DMS114 treated with DMSO at 0.1 percent for 48 hours (cell line): ENCODE results near the gene ZNF407.

ENCODE experiments used
- DNase-seq: peaks from one replicate; lab custom pipeline; 2025; ENCODE audit not compliant: unreplicated experiment; lab: John Stamatoyannopoulos, UW

Gene ZNF407

DNA sequence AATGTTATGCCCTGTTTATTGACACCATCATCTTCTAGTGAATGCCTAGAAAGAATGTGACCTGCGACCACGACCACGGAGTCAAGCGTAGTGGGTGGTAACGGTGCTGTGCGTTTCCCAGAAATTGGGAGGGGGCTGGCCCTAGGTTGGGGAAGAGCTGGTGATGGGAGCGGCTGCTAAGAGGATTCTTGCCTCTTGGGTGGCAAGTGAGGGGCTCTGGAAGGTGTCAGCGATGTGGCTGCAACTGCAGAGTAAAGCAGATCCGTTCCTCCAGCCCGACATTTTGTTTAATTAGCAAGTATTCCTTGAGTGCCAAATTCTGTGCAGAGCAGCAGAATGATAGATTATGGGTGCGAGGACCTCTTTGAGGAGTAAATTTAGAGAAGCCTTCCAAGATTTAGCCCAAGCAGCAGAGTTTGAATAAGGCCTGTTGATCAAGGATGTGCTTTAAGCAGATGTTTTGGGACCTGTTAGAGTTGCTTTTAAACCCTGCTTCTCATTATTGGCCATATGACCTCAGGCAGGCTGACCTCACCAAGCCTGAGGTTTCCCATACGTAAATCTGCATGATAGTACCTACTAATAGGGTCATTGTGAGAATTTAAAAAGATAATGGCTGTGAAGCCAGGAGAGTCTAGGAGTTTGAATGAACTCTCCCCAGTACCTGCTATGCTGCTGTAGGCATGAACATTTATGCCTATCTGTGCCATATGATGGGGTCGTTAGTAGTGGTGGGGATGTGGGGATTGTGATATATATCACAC is 323.6 kb downstream of the ZNF407 start:
- no peak for DNase-seq

DNA sequence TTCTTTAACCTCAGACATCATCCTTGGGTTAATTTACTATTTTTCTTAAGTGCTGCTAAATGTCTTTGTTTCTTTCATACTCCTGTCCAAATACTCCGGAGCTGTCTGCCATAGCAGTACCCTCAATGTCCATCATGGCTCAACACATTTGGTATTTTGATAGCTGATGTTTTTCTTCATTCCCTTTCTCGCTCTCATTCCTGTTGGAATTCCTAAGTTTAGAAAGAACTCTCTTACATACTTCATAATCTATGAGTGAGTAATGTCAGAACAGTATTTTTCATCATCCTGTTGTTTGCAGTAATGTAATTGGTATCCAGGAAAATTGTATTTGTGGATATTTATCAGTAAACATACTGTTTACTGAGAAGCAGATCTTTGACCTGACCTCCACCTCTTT is 328.4 kb downstream of the ZNF407 start:
- DNase-seq = no peak

DNA sequence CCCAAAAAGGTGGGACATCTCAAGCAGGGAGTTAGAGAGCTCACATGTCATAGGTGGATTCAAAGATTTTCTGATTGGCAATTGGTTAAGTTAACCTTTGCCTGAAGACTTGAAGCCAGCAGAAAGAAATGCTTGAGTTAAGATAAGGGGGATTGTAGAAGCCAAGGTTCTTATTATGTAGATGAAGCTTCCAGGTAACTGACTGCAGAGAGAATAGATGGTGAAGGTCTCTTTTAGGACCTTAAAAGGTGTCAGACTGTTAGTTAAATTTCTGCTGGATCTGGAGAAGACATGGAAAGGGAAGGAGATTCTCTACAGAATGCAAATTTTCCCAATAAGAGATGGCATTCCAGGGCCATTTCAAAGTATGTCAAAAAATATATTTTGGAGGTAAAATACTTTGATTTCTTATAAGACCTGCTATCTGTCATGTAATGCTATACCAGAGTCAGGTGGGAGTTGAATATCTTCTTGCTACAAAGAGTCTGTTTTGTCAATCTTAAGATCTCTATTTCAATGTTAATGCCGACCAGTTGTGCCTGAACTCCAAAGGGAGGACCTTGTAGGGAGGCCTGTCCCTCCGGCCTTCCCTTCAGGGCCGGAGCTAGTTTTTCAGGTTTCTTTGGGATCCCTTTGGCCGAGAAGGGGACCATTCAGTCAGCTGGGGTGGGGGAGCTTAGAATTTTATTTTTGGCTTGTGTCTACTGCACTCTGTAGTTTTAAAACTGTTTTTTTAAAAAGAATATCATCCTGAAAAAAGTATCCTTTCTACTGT is 330.7 kb downstream of the ZNF407 start:
- no peak for DNase-seq

DNA sequence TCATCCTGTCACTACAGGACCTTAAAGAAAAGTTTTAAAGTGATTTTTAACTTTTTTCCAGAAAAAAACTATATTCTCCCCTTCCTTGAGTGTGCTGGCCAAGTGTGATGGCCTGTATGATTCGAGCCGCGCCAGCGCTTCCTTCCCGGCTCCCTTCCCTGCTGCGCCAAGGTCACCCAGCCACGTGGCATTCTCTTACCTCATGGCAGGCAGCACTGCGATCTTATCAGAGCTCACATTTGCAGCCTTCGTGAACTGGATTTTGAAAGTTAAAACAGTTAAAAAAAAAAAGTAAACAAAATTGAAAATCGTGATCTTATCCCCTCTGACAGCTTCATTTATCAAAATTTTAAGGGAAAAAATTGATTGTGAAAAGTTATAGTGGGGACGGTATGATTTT is 331.4 kb downstream of the ZNF407 start:
- no peak for DNase-seq

DNA sequence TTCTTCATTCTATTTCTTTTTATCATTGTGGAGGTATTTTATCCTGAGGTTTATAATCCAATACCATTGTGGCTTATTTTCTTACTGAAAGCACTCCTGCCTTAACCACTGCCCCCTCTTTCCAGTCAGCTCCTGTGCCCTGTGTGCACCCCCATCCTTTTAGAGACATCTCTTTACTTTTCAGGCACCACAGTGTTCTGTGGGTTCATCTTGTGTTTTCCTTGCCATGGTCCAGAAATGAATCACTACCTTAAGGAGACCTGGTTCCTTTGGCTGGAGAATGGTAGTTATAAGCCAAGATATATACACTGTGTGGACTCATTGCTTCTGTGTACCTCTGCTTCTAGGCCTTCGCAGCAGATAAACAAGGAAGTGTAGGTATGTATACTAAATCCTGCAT is 332.9 kb downstream of the ZNF407 start:
- no peak for DNase-seq

DNA sequence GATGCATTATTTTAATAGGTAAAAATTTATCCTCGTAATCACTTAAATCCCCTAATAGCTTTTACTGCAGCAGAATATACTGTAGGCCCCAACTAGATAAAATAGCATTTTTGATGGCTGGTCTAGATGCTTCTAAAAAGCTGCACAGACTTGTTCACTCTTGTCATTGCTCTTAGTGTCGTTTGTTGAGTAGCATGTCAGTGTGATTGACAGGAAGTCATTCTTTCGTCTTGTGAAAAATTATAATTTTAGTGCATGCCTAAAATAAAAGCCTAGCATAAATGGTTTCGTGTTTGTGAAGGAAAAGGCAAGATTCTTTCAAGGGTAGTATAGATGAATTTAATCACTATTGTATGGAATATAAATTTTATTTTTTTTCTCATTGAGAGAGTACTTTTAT is 336.3 kb downstream of the ZNF407 start:
- no peak for DNase-seq

DNA sequence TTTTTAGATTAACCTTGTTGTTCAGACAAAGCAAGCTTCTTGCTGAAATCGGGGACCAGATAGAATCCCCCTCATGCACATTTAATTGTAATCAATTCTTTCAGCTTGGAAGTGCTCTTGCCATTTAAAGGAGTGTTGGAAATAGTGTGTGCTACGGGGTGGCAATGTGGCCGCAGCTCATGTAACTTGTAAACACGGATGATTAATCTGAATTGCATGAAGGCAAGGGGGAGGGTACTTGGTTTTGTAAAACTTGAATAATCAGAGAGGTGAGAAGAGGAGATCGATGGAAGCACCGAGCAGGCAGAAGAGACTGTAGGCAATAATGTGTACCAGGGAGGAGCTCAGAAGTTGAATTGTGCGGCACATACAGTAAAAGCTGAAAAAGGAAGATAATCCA is 337.8 kb downstream of the ZNF407 start:
- no peak for DNase-seq

DNA sequence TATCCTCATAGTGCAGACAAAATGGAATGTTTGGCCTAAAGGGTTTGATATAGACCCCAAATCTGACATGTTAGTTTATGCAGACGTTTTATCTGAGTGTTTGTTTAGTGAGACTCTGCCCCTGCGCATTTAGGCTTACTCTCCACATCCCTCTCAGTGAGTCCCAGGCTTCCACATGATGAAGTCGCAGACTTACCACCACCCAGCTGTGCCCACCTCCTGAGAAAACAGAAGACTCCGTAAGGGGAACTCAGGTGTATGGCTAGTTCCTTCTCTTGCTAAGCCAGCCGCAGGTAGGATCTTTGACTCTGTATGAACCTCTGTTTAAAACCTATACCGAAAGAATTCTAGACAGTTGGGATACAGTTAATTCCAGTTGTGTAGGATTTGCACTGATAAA is 338.7 kb downstream of the ZNF407 start:
- no peak for DNase-seq

DNA sequence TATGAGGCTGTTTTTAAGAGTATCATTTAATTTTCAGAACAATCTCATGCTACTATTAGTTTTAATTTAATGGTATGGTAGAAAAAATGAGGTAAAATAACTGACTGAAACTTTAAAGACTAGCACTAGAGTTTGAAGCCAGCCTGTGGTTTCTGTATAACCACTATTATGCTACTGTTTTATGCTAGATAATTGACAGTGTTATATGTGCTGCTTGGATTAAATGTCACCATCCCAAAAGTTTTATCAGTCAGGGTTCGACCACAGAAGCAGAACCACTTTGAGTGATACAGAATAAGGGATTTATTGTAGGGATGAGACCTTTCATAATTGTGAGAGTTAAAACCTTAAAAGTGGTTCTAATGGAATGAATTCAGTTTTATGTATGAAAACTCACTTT is 339.6 kb downstream of the ZNF407 start:
- no peak for DNase-seq

DNA sequence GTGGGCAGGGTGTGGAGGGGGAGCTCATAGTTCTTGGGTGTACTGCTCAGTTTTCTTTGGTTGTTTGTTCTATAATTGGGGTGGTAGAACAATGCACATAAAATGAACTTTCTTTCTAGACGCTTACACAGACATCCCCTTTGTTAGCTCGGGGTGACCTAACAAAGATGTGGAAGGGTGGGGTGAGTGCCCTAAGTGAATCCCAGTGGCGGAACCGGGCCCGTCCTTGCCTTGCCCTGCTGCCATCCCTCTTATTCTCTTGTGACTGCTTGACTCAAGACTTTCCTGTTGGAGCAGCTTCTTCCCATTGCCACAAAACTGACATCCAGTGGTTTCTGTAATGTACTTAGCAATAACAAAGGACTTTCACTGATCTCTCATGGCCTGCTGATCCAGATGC is 343.2 kb downstream of the ZNF407 start:
- no peak for DNase-seq

DNA sequence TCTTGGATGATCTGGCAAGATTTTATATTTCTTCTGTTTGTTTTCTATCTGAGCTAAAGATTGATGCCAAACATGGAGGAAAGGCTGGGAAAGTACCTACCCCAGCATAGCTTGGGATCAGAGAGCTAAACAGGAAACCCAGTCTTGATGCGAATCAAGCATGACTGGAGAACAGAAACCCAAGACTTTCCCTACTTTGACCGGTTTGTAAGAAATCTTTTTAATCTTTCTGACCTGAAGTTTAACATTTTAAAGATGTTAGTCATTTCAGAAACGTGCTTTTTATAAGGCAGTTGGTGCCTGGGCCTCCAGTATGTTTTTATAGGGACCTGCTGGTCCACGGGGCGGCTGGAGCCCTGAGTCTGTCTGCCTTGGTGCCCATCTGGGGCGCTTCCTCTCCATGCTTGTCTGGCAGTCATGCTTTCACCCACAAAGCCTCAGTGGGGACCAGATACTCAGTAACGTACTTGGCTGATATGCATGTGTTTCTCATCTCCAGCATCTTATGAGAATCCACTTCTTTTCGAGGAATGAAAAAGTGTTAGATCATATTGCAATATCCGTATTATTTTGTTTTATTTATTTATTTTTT is 344.7 kb downstream of the ZNF407 start:
- DNase-seq = no peak

DNA sequence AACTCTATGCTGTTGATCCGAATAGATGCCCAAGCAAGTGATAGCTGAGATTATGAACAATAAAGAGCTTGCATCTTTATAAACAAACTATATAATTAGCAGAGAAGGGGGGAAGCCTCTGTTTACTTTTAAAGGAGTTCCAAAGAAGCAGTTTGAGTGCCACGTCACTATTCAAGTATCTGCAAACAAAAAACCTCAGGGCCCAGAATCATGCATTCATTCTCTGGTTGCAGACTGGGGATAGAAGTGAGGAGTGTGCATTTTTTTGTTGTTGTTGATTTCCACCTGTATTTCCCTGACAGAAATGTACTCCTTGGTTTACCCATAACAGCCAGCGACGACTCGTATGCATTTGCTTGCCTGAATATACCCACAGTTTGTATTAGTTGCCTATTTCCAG is 347.0 kb downstream of the ZNF407 start:
- DNase-seq = no peak

DNA sequence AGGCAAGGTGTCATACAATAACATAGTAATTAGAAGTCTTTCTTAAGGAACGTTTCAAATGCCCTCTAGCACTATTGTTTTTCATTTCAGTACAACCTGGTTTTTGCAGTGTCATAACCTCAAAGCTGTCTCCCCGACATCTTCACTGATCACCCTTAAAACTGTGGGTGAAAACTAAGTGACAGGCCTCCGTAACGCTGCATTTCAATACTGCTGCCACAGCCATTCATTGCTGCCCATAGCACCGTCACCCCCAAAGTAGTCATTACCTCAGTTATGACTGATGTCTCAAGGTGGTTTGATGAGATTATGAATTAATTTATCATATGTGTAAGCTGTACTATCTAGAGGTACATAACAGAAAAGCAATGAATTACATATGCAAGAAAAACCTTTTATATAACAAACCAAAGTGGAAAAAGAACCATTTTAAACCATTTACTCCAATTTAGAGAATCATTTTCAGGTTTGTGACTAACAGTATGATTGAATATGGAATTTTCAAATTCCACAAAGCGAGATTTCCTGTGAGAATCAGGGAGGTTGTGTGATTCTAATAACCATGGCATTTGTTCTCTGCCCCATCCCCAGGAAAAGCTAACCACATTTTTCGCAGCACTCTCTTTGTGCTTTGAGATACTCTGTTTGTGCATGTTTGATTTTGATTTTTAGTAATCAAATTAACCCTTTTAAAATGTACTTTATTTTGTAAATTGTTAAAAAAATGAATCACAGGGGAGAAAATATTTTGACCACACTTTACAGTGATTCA is 348.3 kb downstream of the ZNF407 start:
- DNase-seq = no peak

DNA sequence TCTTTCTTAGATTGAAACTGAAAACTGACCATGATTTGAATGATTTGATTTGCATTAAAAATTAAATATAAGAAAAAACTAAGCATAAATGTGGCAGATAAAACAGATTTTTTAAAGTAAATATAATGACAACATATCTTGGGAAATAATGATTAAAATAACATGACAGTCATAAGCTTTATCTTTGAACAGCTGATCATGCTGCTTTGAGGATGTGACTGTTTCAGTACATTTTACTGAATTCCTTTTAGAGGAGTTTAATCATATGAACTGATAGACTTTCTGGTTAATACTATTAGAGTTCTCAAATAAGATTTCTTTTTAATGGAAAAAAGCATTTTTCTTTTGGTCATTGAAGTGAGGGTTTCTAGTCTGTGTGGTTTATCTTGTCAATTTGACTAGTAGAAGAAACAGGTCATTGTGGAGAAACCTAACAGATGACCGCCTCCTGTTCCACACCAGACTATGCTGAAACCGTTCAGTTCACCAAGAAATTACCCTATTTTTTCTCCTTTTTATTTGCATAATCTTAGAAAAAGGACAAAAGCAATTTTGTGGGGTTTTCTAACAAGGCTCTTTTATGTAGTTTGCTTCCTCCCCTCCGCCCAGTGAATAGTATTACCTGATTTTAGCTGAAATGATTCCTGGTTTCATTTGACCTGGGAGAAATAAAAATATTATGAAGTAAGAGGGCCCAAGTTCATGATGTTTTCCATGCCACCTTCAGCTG is 349.1 kb downstream of the ZNF407 start:
- DNase-seq = no peak

DNA sequence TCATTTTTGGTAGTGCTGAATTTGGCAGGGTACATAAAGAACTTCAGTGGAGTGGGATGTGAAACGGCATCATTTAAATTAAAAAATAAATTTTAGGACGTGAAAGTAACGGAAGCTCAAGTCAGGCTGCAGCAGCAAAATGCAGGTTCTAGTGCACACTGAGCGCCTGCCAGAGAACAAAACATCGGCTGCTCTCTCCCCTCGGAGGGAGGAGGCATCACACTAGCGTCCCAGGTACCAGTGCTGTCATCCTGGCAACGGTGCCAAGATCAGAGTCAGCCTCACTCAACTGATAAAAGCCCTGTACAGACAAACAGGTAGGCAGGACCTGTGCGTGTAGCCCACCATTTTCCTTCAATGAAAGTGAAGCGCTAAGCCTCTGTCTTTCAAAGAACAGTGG is 349.7 kb downstream of the ZNF407 start:
- no peak for DNase-seq

DNA sequence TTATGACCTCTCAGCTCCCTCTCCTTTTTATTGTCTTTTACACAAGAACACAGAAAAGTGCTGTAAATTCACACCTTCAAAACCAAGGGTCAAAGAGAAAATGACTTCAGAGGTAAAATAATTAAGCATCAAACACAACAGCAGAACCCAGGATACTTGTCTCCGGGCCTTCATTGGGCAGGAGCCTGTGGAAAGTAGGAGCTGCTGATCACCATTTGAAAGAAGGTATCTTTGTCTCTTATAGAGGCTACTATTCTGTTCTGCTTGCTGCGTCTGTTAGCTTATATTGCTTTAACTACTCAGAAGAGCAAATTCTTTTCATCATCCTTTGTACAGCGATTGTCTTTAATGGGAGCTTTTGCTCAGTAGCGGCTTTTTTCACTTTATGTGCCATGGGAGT is 350.2 kb downstream of the ZNF407 start:
- DNase-seq = no peak

DNA sequence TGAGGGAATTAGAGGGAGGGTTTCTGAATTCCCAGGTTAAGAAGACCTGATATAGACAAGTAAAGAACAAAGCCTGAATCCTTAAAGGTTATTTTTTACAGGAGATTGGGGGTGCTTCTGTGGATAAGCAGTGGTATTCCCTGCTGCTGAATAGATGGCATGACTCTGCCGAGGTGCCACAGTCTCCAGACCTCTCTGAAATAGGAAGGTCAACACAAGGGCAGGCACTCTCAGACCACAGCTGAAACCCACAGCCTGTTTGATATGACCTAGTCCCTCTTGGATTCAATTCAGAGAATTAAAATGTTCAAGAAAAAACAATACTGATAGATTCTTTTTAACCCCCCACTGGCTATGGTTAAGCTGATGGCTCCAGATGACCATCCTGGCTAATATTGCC is 351.9 kb downstream of the ZNF407 start:
- no peak for DNase-seq

DNA sequence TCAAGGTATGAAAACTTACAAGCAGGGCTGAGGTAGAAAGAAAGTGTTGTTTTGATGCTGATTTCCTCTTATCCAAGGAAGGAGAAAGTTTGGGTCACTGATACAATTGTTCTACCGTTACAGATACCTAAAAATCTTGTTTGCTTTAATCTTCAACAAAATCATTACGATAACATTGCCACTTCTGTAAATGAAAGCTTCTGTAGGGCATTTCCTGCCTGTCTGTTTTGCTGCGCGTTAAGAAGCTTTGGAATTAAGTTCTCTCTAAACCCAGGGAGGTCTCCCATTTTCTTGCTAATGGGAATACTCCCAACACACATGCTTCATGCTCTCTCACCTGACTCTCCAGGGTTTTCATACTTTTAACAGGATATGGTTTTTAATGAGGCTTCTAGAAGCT is 352.8 kb downstream of the ZNF407 start:
- DNase-seq = no peak

DNA sequence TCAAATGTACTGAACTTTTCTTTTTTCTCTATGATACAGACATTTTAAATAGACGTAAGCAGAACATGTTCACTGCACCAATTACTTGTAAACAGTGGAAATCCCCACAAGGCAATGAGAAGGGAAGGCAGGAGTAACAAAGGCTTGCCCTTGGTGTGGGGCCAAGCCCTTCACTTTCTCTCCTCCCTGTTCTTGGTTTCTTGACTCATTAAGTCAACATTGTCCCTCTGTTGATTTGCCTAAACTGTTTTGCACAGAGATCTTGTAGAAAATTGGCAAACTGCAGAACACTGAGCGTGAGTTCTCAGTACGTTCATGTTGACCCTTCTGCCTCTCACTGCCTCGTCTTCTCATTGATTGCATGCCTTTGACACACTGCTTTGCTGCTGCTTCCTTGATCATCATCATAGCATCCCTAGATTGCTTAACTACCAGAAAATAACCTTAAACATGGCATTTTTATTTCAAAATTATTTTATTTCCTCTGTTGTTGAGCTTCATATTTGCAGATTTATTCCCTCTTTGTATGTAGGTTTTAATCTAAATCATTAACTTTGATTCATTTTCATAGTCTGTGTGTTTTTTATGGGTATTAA is 353.6 kb downstream of the ZNF407 start:
- DNase-seq = no peak

DNA sequence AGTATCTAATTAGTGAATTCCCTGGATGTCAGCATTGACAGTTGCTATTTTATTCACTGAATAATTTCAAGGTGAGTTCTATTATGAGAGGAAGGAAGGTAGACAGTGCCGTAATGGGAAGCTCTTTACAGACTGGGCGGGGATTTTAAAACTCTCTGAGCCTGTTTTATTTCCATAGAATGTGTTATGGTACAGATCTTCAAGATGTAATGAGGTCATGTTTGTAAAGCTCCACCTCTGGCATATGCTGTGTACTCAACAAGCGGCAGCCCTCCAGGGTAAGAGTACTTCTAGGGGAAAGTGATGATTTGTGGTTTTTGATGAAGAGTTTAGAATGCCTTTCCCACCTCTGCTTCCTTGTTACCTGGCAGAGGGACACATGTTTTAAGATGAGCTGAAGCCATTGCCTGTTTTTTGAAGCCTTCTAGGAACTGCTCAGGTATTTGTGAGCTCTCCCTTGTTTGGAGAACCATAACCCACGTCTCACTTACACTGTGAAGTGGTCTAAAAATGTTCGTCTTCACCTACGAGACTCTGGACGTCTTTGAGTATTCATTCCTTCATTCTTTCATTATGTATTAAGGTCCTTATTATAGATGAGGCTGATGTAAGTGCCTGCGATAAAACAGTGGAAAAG is 360.0 kb downstream of the ZNF407 start:
- DNase-seq = no peak
